ENCODE data around the gene LYPD4. TPM values are rescaled to one million over a fixed set of nuclear protein-coding genes. Genes with fewer than 3 reads are reported as not detected.
"Not testable (repeated sequence)": the region's sequence is repeated elsewhere in the genome, so short reads cannot be mapped to it uniquely, and the experiment has no call there.

LYPD4 gene
- polyA plus RNA-seq, 3 donors = not detected

GRCh38 chr19:41876847-41877832, 32.7 kb upstream of the LYPD4 start, which contains the start of gene CD79A:
Gene CD79A, plus strand, starts transcription at chr19:41877279. Its CDS starts 26 bp downstream, at chr19:41877305.
- H3K27ac ChIP-seq (ENCODE audit: low read depth, low read length) = no peak within 1 kb of the TSS
- 46 to 71% (median 55%) methylated on average over 9 of the region's 9 CpGs for WGBS, 3 donors

- H3K27ac ChIP-seq (ENCODE audit: low read depth, low read length) = not testable (repeated sequence)
- 73 to 84% (median 80%) methylated on average over 3 of the region's 3 CpGs for WGBS, 3 donors
Measured at GRCh38 chr19:41875973-41876372, 31.5 kb upstream of the LYPD4 start.

GRCh38 chr19:41872775-41873647, 28.5 kb upstream of the LYPD4 start:
- no peak overlapping the region for H3K27ac ChIP-seq (ENCODE audit: low read depth, low read length)
- 37 to 54% (median 49%) methylated on average over 18 of the region's 18 CpGs for WGBS, 3 donors

- H3K27ac ChIP-seq (ENCODE audit: low read depth, low read length) = no peak overlapping the region
- WGBS, 3 donors = 86 to 92% (median 88%) methylated on average over 12 of the region's 12 CpGs
Measured at GRCh38 chr19:41872384-41872774, 27.9 kb upstream of the LYPD4 start.

- H3K27ac ChIP-seq (ENCODE audit: low read depth, low read length) = no peak overlapping the region
- 45 to 69% (median 45%) methylated on average over 16 of the region's 16 CpGs for WGBS, 3 donors
Measured at GRCh38 chr19:41871573-41872383, 27.3 kb upstream of the LYPD4 start.

- no peak overlapping the region for H3K27ac ChIP-seq (ENCODE audit: low read depth, low read length)
- WGBS, 3 donors = 39 to 96% (median 58%) methylated on average over 3 of the region's 3 CpGs
Measured at GRCh38 chr19:41870401-41870873, 26.0 kb upstream of the LYPD4 start.

- 75 to 85% (median 83%) methylated on average over 13 of the region's 13 CpGs for WGBS, 3 donors
- H3K27ac ChIP-seq (ENCODE audit: low read depth, low read length) = no peak overlapping the region
Measured at GRCh38 chr19:41869374-41869955, 25.0 kb upstream of the LYPD4 start.

GRCh38 chr19:41868989-41869300, 24.5 kb upstream of the LYPD4 start:
- 80 to 87% (median 86%) methylated on average over 12 of the region's 12 CpGs for WGBS, 3 donors
- no peak overlapping the region for H3K27ac ChIP-seq (ENCODE audit: low read depth, low read length)

- no peak overlapping the region for H3K27ac ChIP-seq (ENCODE audit: low read depth, low read length)
- WGBS, 3 donors = 50 to 85% (median 80%) methylated on average over 10 of the region's 10 CpGs
Measured at GRCh38 chr19:41868120-41868988, 23.9 kb upstream of the LYPD4 start.

GRCh38 chr19:41866284-41866683, 21.8 kb upstream of the LYPD4 start:
- no peak overlapping the region for H3K27ac ChIP-seq (ENCODE audit: low read depth, low read length)
- WGBS, 3 donors = 93 to 95% (median 93%) methylated on average over 3 of the region's 3 CpGs

GRCh38 chr19:41864374-41864773, 19.9 kb upstream of the LYPD4 start:
- H3K27ac ChIP-seq (ENCODE audit: low read depth, low read length) = no peak overlapping the region
- WGBS, 3 donors = 82 to 89% (median 88%) methylated on average over 5 of the region's 5 CpGs

- 73 to 88% (median 82%) methylated on average over 11 of the region's 11 CpGs for WGBS, 3 donors
- H3K27ac ChIP-seq (ENCODE audit: low read depth, low read length) = no peak overlapping the region
Measured at GRCh38 chr19:41863209-41863931, 18.9 kb upstream of the LYPD4 start.

GRCh38 chr19:41862445-41862986, 18.0 kb upstream of the LYPD4 start:
- H3K27ac ChIP-seq (ENCODE audit: low read depth, low read length) = no peak overlapping the region
- WGBS, 3 donors = 71 to 75% (median 72%) methylated on average over 2 of the region's 2 CpGs

- 68 to 77% (median 70%) methylated on average over 9 of the region's 9 CpGs for WGBS, 3 donors
- H3K27ac ChIP-seq (ENCODE audit: low read depth, low read length) = no peak overlapping the region
Measured at GRCh38 chr19:41861846-41862245, 17.4 kb upstream of the LYPD4 start.

GRCh38 chr19:41861116-41861768, 16.8 kb upstream of the LYPD4 start:
- no peak overlapping the region for H3K27ac ChIP-seq (ENCODE audit: low read depth, low read length)
- 25 to 30% (median 30%) methylated on average over 9 of the region's 9 CpGs for WGBS, 3 donors
